ENCODE results near the gene IL2RG. TPM values are rescaled to one million over a fixed set of nuclear protein-coding genes. Genes with fewer than 3 reads are reported as not detected.

IL2RG gene
- total and polyA plus RNA-seq, 9 donors, result 0.45 to 24.0 (median 1.5) TPM

DNA sequence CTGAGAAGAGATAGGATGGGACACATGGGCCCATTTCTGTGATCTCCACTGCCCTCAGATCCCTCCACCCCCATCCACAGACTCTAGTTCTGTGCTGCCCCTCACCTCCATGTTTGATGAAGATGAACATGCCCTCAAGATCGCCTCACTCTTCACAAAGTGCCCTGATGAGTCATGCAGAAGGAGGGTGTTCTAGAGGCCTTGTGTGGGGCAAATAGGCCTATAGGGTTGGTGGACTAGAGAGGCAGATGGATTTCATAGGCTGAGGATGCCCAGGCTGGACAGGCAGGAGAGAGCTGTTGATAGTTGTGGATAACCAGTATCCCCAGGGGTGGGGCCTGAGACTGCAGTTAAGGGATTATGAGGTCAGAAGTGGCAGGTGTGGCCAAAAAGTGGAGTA lies 5.0 kb downstream of the IL2RG start, which contains the start of gene CXorf65:
CXorf65 (minus strand) TSS at position 314 of the 400 bp plus-strand sequence; CDS start at position 130, 184 bp downstream.
- Histone ChIP-seq H3K4me1 (ENCODE audit: insufficient read depth) (no peaks in the 10 kb centered on the region), H3K27me3 (no peaks in the 10 kb centered on the region), H3K36me3 (no peaks in the 10 kb centered on the region), H3K4me3 (no peak within 1 kb of the TSS), H3K9me3 (no peaks in the 10 kb centered on the region), H3K27ac (no peak within 1 kb of the TSS)
- intact Hi-C loops (cut with DNase I), result no loop called here
- no peak for DNase-seq
- 75 to 90% (median 78%) methylated on average over 1 of the region's 1 CpG for WGBS, 3 donors
- TF ChIP-seq CTCF (IDR thresholded peaks at IDR 0.05), result no peak
- TF ChIP-seq POLR2A (IDR thresholded peaks at IDR 0.05), result no peak
- no peak for TF ChIP-seq EP300 (IDR thresholded peaks at IDR 0.05)

- Histone ChIP-seq H3K27ac (no peak overlapping the region), H3K27me3 (no peaks in the 10 kb centered on the region), H3K4me1 (ENCODE audit: insufficient read depth) (no peaks in the 10 kb centered on the region), H3K9me3 (no peaks in the 10 kb centered on the region), H3K36me3 (no peaks in the 10 kb centered on the region), H3K4me3 (no peak overlapping the region)
- TF ChIP-seq POLR2A (IDR thresholded peaks at IDR 0.05) (no peak), CTCF (IDR thresholded peaks at IDR 0.05) (no peak), EP300 (IDR thresholded peaks at IDR 0.05) (no peak)
- DNase-seq, result no peak
- intact Hi-C loops (cut with DNase I), result no loop called here
- WGBS, 3 donors, result 74 to 89% (median 74%) methylated on average over 3 of the region's 3 CpGs
Measured at GRCh38 chrX:71105628-71106027, 5.7 kb downstream of the IL2RG start.

GRCh38 chrX:71103110-71103983 lies 8.0 kb downstream of the IL2RG start:
- 31 to 45% (median 34%) methylated on average over 10 of the region's 10 CpGs for WGBS, 3 donors
- DNase-seq, result peak in 1 of 5 donors; percentile 24
- H3K27ac ChIP-seq, result peak overlapping the region in 1 of 2 donors; percentile 23
- H3K4me1 ChIP-seq (ENCODE audit: insufficient read depth), result peaks cover 1% of the 10 kb centered on the region
- no peaks in the 10 kb centered on the region for H3K27me3 ChIP-seq
- H3K9me3 ChIP-seq, result no peaks in the 10 kb centered on the region
- H3K36me3 ChIP-seq, result no peaks in the 10 kb centered on the region
- TF ChIP-seq POLR2A (IDR thresholded peaks at IDR 0.05), result no peak
- no peak for TF ChIP-seq CTCF (IDR thresholded peaks at IDR 0.05)
- no peak for TF ChIP-seq EP300 (IDR thresholded peaks at IDR 0.05)
- intact Hi-C loops (cut with DNase I), result no loop called here
- no peak overlapping the region for H3K4me3 ChIP-seq

- H3K36me3 ChIP-seq, result no peaks in the 10 kb centered on the region
- no peak overlapping the region for H3K27ac ChIP-seq
- intact Hi-C loops (cut with DNase I), result no loop called here
- H3K4me3 ChIP-seq, result no peak overlapping the region
- TF ChIP-seq CTCF (IDR thresholded peaks at IDR 0.05) (no peak), POLR2A (IDR thresholded peaks at IDR 0.05) (no peak), EP300 (IDR thresholded peaks at IDR 0.05) (no peak)
- WGBS, 3 donors, result 28 to 46% (median 39%) methylated on average over 3 of the region's 3 CpGs
- peaks cover 1% of the 10 kb centered on the region for H3K4me1 ChIP-seq (ENCODE audit: insufficient read depth)
- no peak for DNase-seq
- H3K27me3 ChIP-seq, result no peaks in the 10 kb centered on the region
- H3K9me3 ChIP-seq, result no peaks in the 10 kb centered on the region
Measured at GRCh38 chrX:71102292-71102691, 9.1 kb downstream of the IL2RG start.

Data from ovary (tissue), 9 donors.